Ascending aorta (tissue), 2 donors: Measurements from ENCODE around the gene EXOC3L1. TPM values are rescaled to one million over a fixed set of nuclear protein-coding genes. Genes with fewer than 3 reads are reported as not detected.
A peak's percentile ranks its signal among the peaks of the same experiment; 100 is the strongest.

Experiments used
- DNase-seq, 2 donors: peaks; one replicate each; pipeline ENCODE4 v3.0.0-alpha.2; 2019; ENCODE audit warnings: low spot score in 2 of 2
- H3K27ac ChIP-seq, 2 donors: fragments of 200-600 bp; sonication (generic); one replicate each; pipeline ENCODE4 v1.5.1; 2016 to 2017; ENCODE audit warnings: mild to moderate bottlenecking in 1 of 2
- H3K27me3 ChIP-seq: fragments of 200-600 bp; sonication (generic); one replicate; pipeline ENCODE4 v1.5.1; 2017
- H3K36me3 ChIP-seq, 2 donors: fragments of 200-600 bp; sonication (generic); one replicate each; pipeline ENCODE4 v1.5.1; 2016
- H3K4me1 ChIP-seq, 2 donors: fragments of 200-600 bp; sonication (generic); one replicate each; pipeline ENCODE4 v1.5.1; 2016 to 2017; ENCODE audit warnings: mild to moderate bottlenecking in 1 of 2
- H3K4me3 ChIP-seq, 2 donors: fragments of 200-600 bp; sonication (generic); one replicate each; pipeline ENCODE4 v1.5.1; 2016 to 2017; ENCODE audit warnings: mild to moderate bottlenecking in 1 of 2
- H3K9me3 ChIP-seq, 2 donors: fragments of 200-600 bp; sonication (generic); one replicate each; pipeline ENCODE4 v1.5.1; 2016
- intact Hi-C: fragments of 100-400 bp; cut with DNase I; formaldehyde crosslinking; loops from one replicate; pipeline ENCODE4 v1.15.1; 2023
- total RNA-seq: library from RNA; depleted of rRNA; stranded (reverse); fragments of >200 nt; gene quantifications from one replicate; pipeline ENCODE4 v1.1.0, GENCODE V29; 2016
- TF ChIP-seq, protein P1 (sequence below), 3 experiments: fragments of 200-600 bp in 2 of 3; fragments of 450-650 bp in 1 of 3; sonication (generic) in 2 of 3; IDR thresholded peaks; one replicate each; pipeline ENCODE4 v1.5.1; 2016 to 2019; ENCODE audit warnings: antibody characterized with exemption in 3 of 3, mild to moderate bottlenecking in 1 of 3, moderate library complexity in 1 of 3

The EXOC3L1 gene
- total RNA-seq, 1 donor from 2014 or later, result 11.2 TPM

DNA sequence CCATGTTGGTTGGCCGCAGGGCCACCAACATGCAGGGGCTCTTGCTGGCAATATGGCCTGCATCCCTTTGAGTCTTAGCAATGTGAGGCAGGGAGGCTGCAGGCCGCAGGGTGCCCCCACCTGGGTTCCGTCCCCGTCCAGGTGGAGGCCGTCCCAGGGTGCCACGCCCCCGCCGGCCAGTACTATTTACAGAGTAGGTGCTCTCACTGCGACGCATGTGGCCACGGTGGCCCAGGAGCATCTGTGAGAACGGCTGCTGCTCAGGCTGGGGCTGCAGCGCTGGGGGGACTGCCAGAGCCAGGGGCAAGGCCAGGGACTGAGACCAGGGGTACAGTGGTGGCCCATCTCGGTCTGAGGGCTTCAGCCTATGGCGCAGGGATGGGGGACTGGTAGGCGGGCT lies 9.8 kb downstream of the EXOC3L1 start:
- intact Hi-C loops, result no loop called here
- no peak overlapping the region for H3K4me3 ChIP-seq
- H3K4me1 ChIP-seq, result peaks cover 16 to 29% of the 10 kb centered on the region in 2 donors
- TF ChIP-seq, protein P1, sequence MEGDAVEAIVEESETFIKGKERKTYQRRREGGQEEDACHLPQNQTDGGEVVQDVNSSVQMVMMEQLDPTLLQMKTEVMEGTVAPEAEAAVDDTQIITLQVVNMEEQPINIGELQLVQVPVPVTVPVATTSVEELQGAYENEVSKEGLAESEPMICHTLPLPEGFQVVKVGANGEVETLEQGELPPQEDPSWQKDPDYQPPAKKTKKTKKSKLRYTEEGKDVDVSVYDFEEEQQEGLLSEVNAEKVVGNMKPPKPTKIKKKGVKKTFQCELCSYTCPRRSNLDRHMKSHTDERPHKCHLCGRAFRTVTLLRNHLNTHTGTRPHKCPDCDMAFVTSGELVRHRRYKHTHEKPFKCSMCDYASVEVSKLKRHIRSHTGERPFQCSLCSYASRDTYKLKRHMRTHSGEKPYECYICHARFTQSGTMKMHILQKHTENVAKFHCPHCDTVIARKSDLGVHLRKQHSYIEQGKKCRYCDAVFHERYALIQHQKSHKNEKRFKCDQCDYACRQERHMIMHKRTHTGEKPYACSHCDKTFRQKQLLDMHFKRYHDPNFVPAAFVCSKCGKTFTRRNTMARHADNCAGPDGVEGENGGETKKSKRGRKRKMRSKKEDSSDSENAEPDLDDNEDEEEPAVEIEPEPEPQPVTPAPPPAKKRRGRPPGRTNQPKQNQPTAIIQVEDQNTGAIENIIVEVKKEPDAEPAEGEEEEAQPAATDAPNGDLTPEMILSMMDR (IDR thresholded peaks at IDR 0.05), result no peak
- no peak for DNase-seq
- no peaks in the 10 kb centered on the region for H3K27me3 ChIP-seq
- no peaks in the 10 kb centered on the region for H3K36me3 ChIP-seq
- H3K27ac ChIP-seq, result no peak overlapping the region
- H3K9me3 ChIP-seq, result no peaks in the 10 kb centered on the region

DNA sequence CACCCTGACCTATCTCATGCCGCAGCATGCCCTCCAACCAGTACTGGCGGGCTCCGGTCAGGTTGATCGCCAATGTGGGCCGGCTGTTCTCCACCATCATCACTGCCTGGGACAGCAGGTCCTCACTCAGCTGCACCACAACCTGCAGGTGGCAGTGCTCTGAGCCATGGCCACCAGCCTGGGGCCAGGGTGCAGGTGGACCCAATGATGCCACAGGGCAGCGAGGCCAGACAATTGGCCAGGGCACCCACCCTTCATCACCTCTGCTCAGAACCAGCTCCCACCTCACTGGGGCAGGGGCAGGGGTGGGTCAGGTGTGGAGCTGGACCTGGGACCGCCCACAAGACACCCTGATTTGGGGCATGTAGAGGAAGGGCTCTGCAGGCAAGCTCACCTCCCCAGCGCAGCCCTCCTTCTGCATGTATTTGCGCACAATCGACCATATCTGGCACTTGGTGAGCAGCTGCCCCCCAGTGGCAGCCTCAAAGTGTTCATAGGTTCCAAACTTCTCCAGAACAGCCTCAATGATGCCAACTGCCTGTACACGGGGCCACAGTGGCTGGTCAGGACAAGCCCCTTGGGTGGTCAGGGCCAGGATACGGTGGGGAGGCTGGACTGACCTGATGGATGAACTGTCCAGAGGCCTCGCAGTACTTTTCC lies 10.4 kb downstream of the EXOC3L1 start:
- no peak overlapping the region for H3K27ac ChIP-seq
- intact Hi-C loops, result no loop called here
- H3K9me3 ChIP-seq, result no peaks in the 10 kb centered on the region
- TF ChIP-seq, protein P1 (IDR thresholded peaks at IDR 0.05), result no peak
- peaks cover 14 to 29% of the 10 kb centered on the region in 2 donors for H3K4me1 ChIP-seq
- H3K36me3 ChIP-seq, result no peaks in the 10 kb centered on the region
- H3K4me3 ChIP-seq, result no peak overlapping the region
- H3K27me3 ChIP-seq, result no peaks in the 10 kb centered on the region
- no peak for DNase-seq

DNA sequence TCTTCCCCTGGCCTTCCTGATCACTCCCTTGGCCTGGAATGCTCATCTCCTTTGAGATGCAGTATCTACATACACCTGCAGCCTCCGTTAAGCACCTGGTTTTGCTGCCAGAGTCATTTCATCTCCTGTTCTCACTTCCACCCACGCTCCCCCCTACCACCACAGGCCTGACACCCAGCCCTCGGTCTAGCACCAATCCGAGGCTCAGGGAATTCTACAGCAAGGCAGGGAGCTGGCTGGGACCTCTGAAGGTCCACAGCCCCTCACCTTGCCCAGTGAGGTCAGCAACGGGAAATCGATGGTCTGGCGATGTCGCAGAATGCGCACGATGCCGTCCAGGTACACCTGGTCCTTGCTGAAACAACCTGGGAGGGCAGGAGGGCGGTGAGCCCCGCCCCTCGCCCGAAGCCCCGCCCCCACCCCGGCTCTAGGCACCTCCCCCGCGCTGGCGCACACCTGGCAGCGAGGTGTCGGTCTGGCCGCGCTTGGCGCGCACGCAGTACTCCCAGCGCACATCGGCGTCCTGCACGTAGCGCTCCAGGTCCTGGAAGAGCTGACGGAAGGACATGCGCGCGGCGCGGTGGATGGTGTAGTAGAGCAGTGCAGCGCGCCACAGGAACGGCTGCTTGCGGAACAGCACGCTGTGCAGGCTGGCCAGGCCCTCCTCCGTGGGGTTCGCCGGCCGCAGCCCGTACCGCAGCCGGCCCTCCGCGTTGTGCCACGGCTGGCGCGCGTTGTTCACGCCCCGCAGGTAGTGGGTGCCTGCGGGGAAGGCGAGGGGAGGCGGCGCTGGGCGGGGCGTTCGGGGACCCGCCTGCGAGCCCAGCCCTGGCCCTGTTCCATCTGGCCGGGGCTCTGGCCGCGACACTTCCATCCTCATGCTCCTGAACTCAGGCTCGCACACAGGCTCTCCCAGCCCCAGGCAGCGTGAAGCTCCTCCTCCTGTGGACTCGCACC lies 11.9 kb downstream of the EXOC3L1 start:
- intact Hi-C loops, result no loop called here
- TF ChIP-seq, protein P1 (IDR thresholded peaks at IDR 0.05), result no peak
- H3K27me3 ChIP-seq, result no peaks in the 10 kb centered on the region
- H3K9me3 ChIP-seq, result no peaks in the 10 kb centered on the region
- peaks cover 17 to 33% of the 10 kb centered on the region in 2 donors for H3K4me1 ChIP-seq
- peak overlapping the region; percentile 45 to 60 for H3K4me3 ChIP-seq
- DNase-seq, result no peak
- H3K36me3 ChIP-seq, result no peaks in the 10 kb centered on the region
- H3K27ac ChIP-seq, result peak overlapping the region in 1 of 2 donors; percentile 41

DNA sequence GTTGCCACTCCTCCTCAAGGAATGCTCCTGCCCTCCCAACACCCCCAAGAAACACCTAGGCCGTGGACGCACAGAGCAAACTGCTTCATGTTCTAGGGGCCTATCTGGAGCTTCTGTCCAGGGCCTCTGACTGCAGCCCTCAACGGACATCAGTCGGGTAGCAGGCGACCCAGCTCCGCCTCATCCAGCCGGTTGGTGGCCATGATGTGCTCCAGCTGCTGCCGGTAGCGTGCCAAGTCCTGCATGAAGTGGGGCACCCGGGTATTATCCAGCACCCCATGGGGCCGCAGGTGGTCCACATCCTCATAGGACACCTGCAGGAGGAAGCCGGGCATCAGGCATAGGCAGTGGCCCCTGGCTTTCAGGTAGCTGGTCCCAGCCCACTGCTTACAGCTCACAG lies 13.3 kb downstream of the EXOC3L1 start:
- H3K9me3 ChIP-seq, result no peaks in the 10 kb centered on the region
- TF ChIP-seq, protein P1 (IDR thresholded peaks at IDR 0.05), result no peak
- H3K36me3 ChIP-seq, result no peaks in the 10 kb centered on the region
- intact Hi-C loops, result no loop called here
- no peak for DNase-seq
- no peaks in the 10 kb centered on the region for H3K27me3 ChIP-seq
- no peak overlapping the region for H3K27ac ChIP-seq
- peaks cover 17 to 31% of the 10 kb centered on the region in 2 donors for H3K4me1 ChIP-seq
- H3K4me3 ChIP-seq, result no peak overlapping the region

DNA sequence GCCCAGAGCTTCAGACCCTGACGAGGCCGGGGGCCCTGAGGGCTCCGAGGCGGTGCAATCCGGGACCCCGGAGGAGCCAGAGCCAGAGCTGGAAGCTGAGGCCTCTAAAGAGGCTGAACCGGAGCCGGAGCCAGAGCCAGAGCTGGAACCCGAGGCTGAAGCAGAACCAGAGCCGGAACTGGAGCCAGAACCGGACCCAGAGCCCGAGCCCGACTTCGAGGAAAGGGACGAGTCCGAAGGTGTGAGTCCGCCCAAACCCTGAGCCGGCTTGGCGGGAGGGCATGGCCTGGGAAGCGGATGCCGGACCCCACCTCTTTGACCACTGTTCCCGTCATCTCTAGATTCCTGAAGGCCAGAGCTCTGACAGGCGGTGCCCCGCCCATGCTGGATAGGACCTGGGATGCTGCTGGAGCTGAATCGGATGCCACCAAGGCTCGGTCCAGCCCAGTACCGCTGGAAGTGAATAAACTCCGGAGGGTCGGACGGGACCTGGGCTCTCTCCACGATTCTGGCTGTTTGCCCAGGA lies 15.2 kb downstream of the EXOC3L1 start:
- H3K36me3 ChIP-seq, result no peaks in the 10 kb centered on the region
- peaks cover 17 to 34% of the 10 kb centered on the region in 2 donors for H3K4me1 ChIP-seq
- H3K9me3 ChIP-seq, result no peaks in the 10 kb centered on the region
- no peak for DNase-seq
- TF ChIP-seq, protein P1 (IDR thresholded peaks at IDR 0.05), result no peak
- peak overlapping the region; percentile 93 to 95 for H3K27ac ChIP-seq
- intact Hi-C loops, result loop anchor here (1.0 kb wide), 2 partner anchors 9 to 15 kb away; partner anchors contain the start of genes FBXL8, MATCAP1 and TRADD
- no peaks in the 10 kb centered on the region for H3K27me3 ChIP-seq
- H3K4me3 ChIP-seq, result peak overlapping the region; percentile 49 to 67
